ENCODE data around the gene SLC6A3. TPM values are rescaled to one million over a fixed set of nuclear protein-coding genes. Genes with fewer than 3 reads are reported as not detected.

Gene SLC6A3
- total RNA-seq, 1 experiment from 2014 or later = not detected

GRCh38 chr5:1405539-1406530 is 39.4 kb downstream of the SLC6A3 start:
- Mint-ChIP-seq H3K27me3 (ENCODE audit: insufficient read depth, unreplicated experiment) (peaks cover 26% of the 10 kb centered on the region), H3K27ac (ENCODE audit: unreplicated experiment) (no peak overlapping the region), H3K9me3 (ENCODE audit: unreplicated experiment) (no peaks in the 10 kb centered on the region), H3K4me3 (ENCODE audit: unreplicated experiment) (no peak overlapping the region), H3K36me3 (ENCODE audit: insufficient read depth, unreplicated experiment) (no peaks in the 10 kb centered on the region), H3K4me1 (ENCODE audit: low read depth, unreplicated experiment) (no peaks in the 10 kb centered on the region)
- no peak overlapping the region for H3K4me3 ChIP-seq (ENCODE audit: low read depth, low read length)
- H3K36me3 ChIP-seq (ENCODE audit: control insufficient read depth, insufficient read depth, low read length) = no peaks in the 10 kb centered on the region
- ChIA-PET POLR2A (no interaction called here), CTCF (no interaction called here)
- DNase-seq = no peak
- no peaks in the 10 kb centered on the region for H3K9me3 ChIP-seq
- intact Hi-C loops (cut with micrococcal nuclease; ENCODE audit: unreplicated experiment) = no loop called here
- BruUV-seq (replicated peaks) = no TSS peak
- TF ChIP-seq CTCF (IDR thresholded peaks at IDR 0.05; ENCODE audit: insufficient read depth in 1 of 2, low read depth in 1 of 2, low read length in 1 of 2, severe bottlenecking in 1 of 2, unreplicated experiment in 1 of 2) = no peak
- H3K27me3 ChIP-seq (replicated peaks; ENCODE audit: control insufficient read depth, insufficient read depth, low read length) = no peaks in the 10 kb centered on the region; the same call in 1 of the 2 replicates
- no peaks in the 10 kb centered on the region for H3K4me1 ChIP-seq

- H3K4me1 Mint-ChIP-seq (ENCODE audit: low read depth, unreplicated experiment) = no peaks in the 10 kb centered on the region
- H3K27me3 ChIP-seq (replicated peaks; ENCODE audit: control insufficient read depth, insufficient read depth, low read length) = no peaks in the 10 kb centered on the region; the same call in 1 of the 2 replicates
- peaks cover 23% of the 10 kb centered on the region for H3K27me3 Mint-ChIP-seq (ENCODE audit: insufficient read depth, unreplicated experiment)
These were observed 40.1 kb downstream of the SLC6A3 start for GRCh38 chr5:1405121-1405520.

GRCh38 chr5:1404062-1404461 is 41.2 kb downstream of the SLC6A3 start:
- Mint-ChIP-seq H3K4me1 (ENCODE audit: low read depth, unreplicated experiment) (no peaks in the 10 kb centered on the region), H3K27ac (ENCODE audit: unreplicated experiment) (no peak overlapping the region), H3K36me3 (ENCODE audit: insufficient read depth, unreplicated experiment) (no peaks in the 10 kb centered on the region), H3K4me3 (ENCODE audit: unreplicated experiment) (no peak overlapping the region), H3K9me3 (ENCODE audit: unreplicated experiment) (peaks cover 2% of the 10 kb centered on the region), H3K27me3 (ENCODE audit: insufficient read depth, unreplicated experiment) (peaks cover 23% of the 10 kb centered on the region)
- no TSS peak for BruUV-seq (replicated peaks)
- intact Hi-C loops (cut with micrococcal nuclease; ENCODE audit: unreplicated experiment) = no loop called here
- DNase-seq = no peak
- no peaks in the 10 kb centered on the region for H3K36me3 ChIP-seq (ENCODE audit: control insufficient read depth, insufficient read depth, low read length)
- CTCF ChIA-PET = no interaction called here
- H3K4me1 ChIP-seq = no peaks in the 10 kb centered on the region
- POLR2A ChIA-PET = no interaction called here
- H3K4me3 ChIP-seq (ENCODE audit: low read depth, low read length) = no peak overlapping the region
- no peaks in the 10 kb centered on the region for H3K9me3 ChIP-seq
- H3K27me3 ChIP-seq (replicated peaks; ENCODE audit: control insufficient read depth, insufficient read depth, low read length) = no peaks in the 10 kb centered on the region; the same call in 1 of the 2 replicates
- TF ChIP-seq CTCF (IDR thresholded peaks at IDR 0.05; ENCODE audit: insufficient read depth in 1 of 2, low read depth in 1 of 2, low read length in 1 of 2, severe bottlenecking in 1 of 2, unreplicated experiment in 1 of 2) = no peak

More at GRCh38 chr5:1405121-1405520, 40.1 kb downstream of the SLC6A3 start:
- no peaks in the 10 kb centered on the region for H3K36me3 ChIP-seq (ENCODE audit: control insufficient read depth, insufficient read depth, low read length)
- TF ChIP-seq CTCF (IDR thresholded peaks at IDR 0.05; ENCODE audit: insufficient read depth in 1 of 2, low read depth in 1 of 2, low read length in 1 of 2, severe bottlenecking in 1 of 2, unreplicated experiment in 1 of 2) = no peak
- Mint-ChIP-seq H3K36me3 (ENCODE audit: insufficient read depth, unreplicated experiment) (no peaks in the 10 kb centered on the region), H3K4me3 (ENCODE audit: unreplicated experiment) (no peak overlapping the region), H3K27ac (ENCODE audit: unreplicated experiment) (no peak overlapping the region), H3K9me3 (ENCODE audit: unreplicated experiment) (no peaks in the 10 kb centered on the region)
- H3K4me1 ChIP-seq = no peaks in the 10 kb centered on the region
- DNase-seq = no peak
- BruUV-seq (replicated peaks) = no TSS peak
- H3K4me3 ChIP-seq (ENCODE audit: low read depth, low read length) = no peak overlapping the region
- ChIA-PET CTCF (no interaction called here), POLR2A (no interaction called here)
- intact Hi-C loops (cut with micrococcal nuclease; ENCODE audit: unreplicated experiment) = no loop called here
- H3K9me3 ChIP-seq = no peaks in the 10 kb centered on the region

Measured in Caco-2 (cell line).